GM23248 (cell line): Measurements from ENCODE around the gene KRT73. TPM values are rescaled to one million over a fixed set of nuclear protein-coding genes. Genes with fewer than 3 reads are reported as not detected.

Experiments
- DNase-seq: peaks from one replicate; pipeline ENCODE4 v3.0.0-alpha.2; 2015
- H2AFZ ChIP-seq: fragments of 200-600 bp; sonication (generic); 2 replicates; pipeline ENCODE4 v1.6.1; 2016; ENCODE audit warnings: antibody characterized with exemption
- H3F3A ChIP-seq: fragments of 200-600 bp; sonication (generic); 2 replicates; pipeline ENCODE4 v1.6.1; 2016; ENCODE audit warnings: mild to moderate bottlenecking, antibody characterized with exemption, mixed run types; ENCODE audit not compliant: insufficient read depth
- H3K27ac ChIP-seq: fragments of 200-600 bp; sonication (generic); 2 replicates; pipeline ENCODE4 v1.5.1; 2016; ENCODE audit warnings: mild to moderate bottlenecking
- H3K27me3 ChIP-seq: fragments of 200-600 bp; sonication (generic); replicated peaks from 2 replicates; pipeline ENCODE4 v1.6.1; 2016; ENCODE audit warnings: mild to moderate bottlenecking; ENCODE audit not compliant: insufficient read depth
- H3K36me3 ChIP-seq: fragments of 200-600 bp; sonication (generic); 2 replicates; pipeline ENCODE4 v1.6.1; 2016; ENCODE audit warnings: low read depth, mild to moderate bottlenecking
- H3K4me1 ChIP-seq: fragments of 200-600 bp; sonication (generic); 2 replicates; pipeline ENCODE4 v1.6.1; 2016; ENCODE audit warnings: mild to moderate bottlenecking; ENCODE audit not compliant: insufficient read depth
- H3K4me2 ChIP-seq: fragments of 200-600 bp; sonication (generic); one replicate; pipeline ENCODE4 v1.6.1; 2016; ENCODE audit warnings: mild to moderate bottlenecking; ENCODE audit not compliant: unreplicated experiment
- H3K4me3 ChIP-seq: fragments of 200-600 bp; sonication (generic); 2 replicates; pipeline ENCODE4 v1.5.1; 2016; ENCODE audit warnings: mild to moderate bottlenecking
- H3K79me2 ChIP-seq: fragments of 200-600 bp; sonication (generic); 2 replicates; pipeline ENCODE4 v1.6.1; 2016; ENCODE audit warnings: mild to moderate bottlenecking; ENCODE audit not compliant: insufficient read depth
- H3K9ac ChIP-seq: fragments of 200-600 bp; sonication (generic); 2 replicates; pipeline ENCODE4 v1.6.1; 2016; ENCODE audit warnings: mild to moderate bottlenecking
- H3K9me2 ChIP-seq: fragments of 200-600 bp; sonication (generic); 2 replicates; pipeline ENCODE4 v1.6.1; 2016; ENCODE audit warnings: mixed run types, mild to moderate bottlenecking, moderate library complexity; ENCODE audit not compliant: insufficient read depth
- H3K9me3 ChIP-seq: fragments of 200-600 bp; sonication (generic); one replicate; pipeline ENCODE4 v1.6.1; 2017; ENCODE audit warnings: low read depth
- H4K20me1 ChIP-seq: fragments of 200-600 bp; sonication (generic); 2 replicates; pipeline ENCODE4 v1.6.0; 2016; ENCODE audit not compliant: insufficient read depth
- EZH2 ChIP-seq: fragments of 200-600 bp; sonication (generic); IDR thresholded peaks from 2 replicates; pipeline ENCODE4 v1.6.1; 2018; ENCODE audit warnings: antibody characterized with exemption, mild to moderate bottlenecking; ENCODE audit not compliant: insufficient read depth, poor library complexity, severe bottlenecking
- EZH2phosphoT487 ChIP-seq: fragments of 200-600 bp; sonication (generic); IDR thresholded peaks from 2 replicates; pipeline ENCODE4 v1.6.1; 2018; ENCODE audit warnings: antibody characterized with exemption, moderate library complexity, mild to moderate bottlenecking, low read depth; ENCODE audit not compliant: insufficient read depth
- WGBS, 2 experiments: methylation state at CpG; one replicate each; pipeline ENCODE4 v1.1.6; 2015 to 2017; ENCODE audit warnings: low lambda C conversion rate in 2 of 2, low coverage in 1 of 2; ENCODE audit errors: missing lambda C conversion rate in 2 of 2; 5-methylcytosine and 5-hydroxymethylcytosine counted together
- in situ Hi-C: fragments of 300-500 bp; cut with MboI; formaldehyde crosslinking; loops from 2 replicates; pipeline ENCODE4 v1.15.0; 2020
- polyA plus RNA-seq: library from polyadenylated mRNA; unstranded; fragments of >200 nt; fragmentation: Nextera tagmentation; extraction: Ambion mirVana; gene quantifications from 2 replicates; pipeline ENCODE4 v1.2.1, GENCODE V29; 2016
- total RNA-seq: library from RNA; depleted of rRNA; stranded (reverse); fragments of >200 nt; shearing (Covaris generic); gene quantifications from 2 replicates; pipeline ENCODE4 v1.2.3, GENCODE V29; 2014

Gene KRT73
- total and polyA plus RNA-seq, 2 experiments from 2014 or later, result not detected

GRCh38 chr12:52575256-52575655 is 43.1 kb downstream of the KRT73 start:
- H3K79me2 ChIP-seq, result no peaks in the 10 kb centered on the region
- peaks cover 45% of the 10 kb centered on the region for H3K27me3 ChIP-seq
- no peaks in the 10 kb centered on the region for H4K20me1 ChIP-seq
- no peaks in the 10 kb centered on the region for H3F3A ChIP-seq
- WGBS, 2 experiments, result 72 to 77% methylated on average over 9 of the region's 9 CpGs
- in situ Hi-C loops, result no loop called here
- no peaks in the 10 kb centered on the region for H3K9me3 ChIP-seq
- no peaks in the 10 kb centered on the region for H3K36me3 ChIP-seq
- H3K27ac ChIP-seq, result no peak overlapping the region
- H3K9ac ChIP-seq, result no peak overlapping the region
- no peaks in the 10 kb centered on the region for H3K9me2 ChIP-seq
- no peak overlapping the region for H2AFZ ChIP-seq
- no peak overlapping the region for H3K4me3 ChIP-seq
- no peaks in the 10 kb centered on the region for H3K4me1 ChIP-seq
- H3K4me2 ChIP-seq, result no peak overlapping the region
- no peak for DNase-seq
- no peak for TF ChIP-seq EZH2
- TF ChIP-seq EZH2phosphoT487, result no peak

GRCh38 chr12:52573743-52574142 is 44.6 kb downstream of the KRT73 start, which contains the start of gene KRT74:
Gene KRT74 (minus strand): TSS chr12:52573843. CDS start chr12:52573777, 66 bp downstream.
- Histone ChIP-seq H3K9me3 (no peaks in the 10 kb centered on the region), H3K4me2 (no peak within 1 kb of the TSS), H3K27ac (no peak within 1 kb of the TSS), H2AFZ (no peak within 1 kb of the TSS), H3F3A (no peaks in the 10 kb centered on the region), H3K79me2 (no peaks in the 10 kb centered on the region), H3K4me3 (no peak within 1 kb of the TSS), H3K36me3 (no peaks in the 10 kb centered on the region), H3K27me3 (peaks cover 55% of the 10 kb centered on the region), H4K20me1 (no peaks in the 10 kb centered on the region), H3K4me1 (no peaks in the 10 kb centered on the region), H3K9me2 (no peaks in the 10 kb centered on the region), H3K9ac (no peak within 1 kb of the TSS)
- WGBS, 2 experiments, result 51 to 59% methylated on average over 3 of the region's 3 CpGs
- TF ChIP-seq EZH2 (no peak), EZH2phosphoT487 (no peak)
- DNase-seq, result no peak
- in situ Hi-C loops, result no loop called here

- 78 to 81% methylated on average over 15 of the region's 15 CpGs for WGBS, 2 experiments
- no peaks in the 10 kb centered on the region for H3F3A ChIP-seq
- H3K36me3 ChIP-seq, result no peaks in the 10 kb centered on the region
- H3K4me2 ChIP-seq, result no peak overlapping the region
- no peaks in the 10 kb centered on the region for H4K20me1 ChIP-seq
- in situ Hi-C loops, result no loop called here
- no peak overlapping the region for H3K27ac ChIP-seq
- no peaks in the 10 kb centered on the region for H3K4me1 ChIP-seq
- no peaks in the 10 kb centered on the region for H3K9me2 ChIP-seq
- H3K9me3 ChIP-seq, result no peaks in the 10 kb centered on the region
- no peak for DNase-seq
- no peak overlapping the region for H3K4me3 ChIP-seq
- TF ChIP-seq EZH2 (no peak), EZH2phosphoT487 (no peak)
- no peak overlapping the region for H3K9ac ChIP-seq
- no peaks in the 10 kb centered on the region for H3K79me2 ChIP-seq
- no peak overlapping the region for H2AFZ ChIP-seq
- peaks cover 57% of the 10 kb centered on the region for H3K27me3 ChIP-seq
Measured at GRCh38 chr12:52573306-52573705, 45.1 kb downstream of the KRT73 start.

DNA sequence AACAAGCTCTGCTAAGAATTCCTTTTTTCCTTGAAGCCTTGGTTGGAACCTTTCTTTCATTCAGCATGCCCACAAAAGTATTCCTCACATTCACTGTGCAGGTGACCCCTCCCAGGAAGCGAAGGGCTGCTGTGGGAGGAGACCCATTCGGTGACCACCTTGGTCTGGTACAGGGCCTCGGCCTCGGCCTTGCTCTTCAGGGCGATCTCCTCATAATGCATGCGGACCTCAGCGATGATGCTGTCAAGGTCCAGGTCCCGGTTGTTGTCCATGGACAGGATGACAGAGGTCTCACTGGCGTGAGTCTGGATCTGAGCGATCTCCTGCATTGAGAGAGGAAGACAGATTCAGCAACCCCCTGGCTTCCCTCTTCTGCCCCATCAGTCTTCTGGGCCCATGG is 47.8 kb downstream of the KRT73 start:
- in situ Hi-C loops, result no loop called here
- H3F3A ChIP-seq, result no peaks in the 10 kb centered on the region
- WGBS, 2 experiments, result 73 to 79% methylated on average over 10 of the region's 10 CpGs

GRCh38 chr12:52568111-52568510 is 50.2 kb downstream of the KRT73 start:
- no peak overlapping the region for H3K27ac ChIP-seq
- H3K36me3 ChIP-seq, result no peaks in the 10 kb centered on the region
- WGBS, 2 experiments, result 74 to 76% methylated on average over 12 of the region's 12 CpGs
- TF ChIP-seq EZH2, result no peak
- TF ChIP-seq EZH2phosphoT487, result no peak
- H3K79me2 ChIP-seq, result no peaks in the 10 kb centered on the region
- no peaks in the 10 kb centered on the region for H3K9me2 ChIP-seq
- no peaks in the 10 kb centered on the region for H3F3A ChIP-seq
- H2AFZ ChIP-seq, result no peak overlapping the region
- H3K9me3 ChIP-seq, result no peaks in the 10 kb centered on the region
- no peak overlapping the region for H3K4me2 ChIP-seq
- in situ Hi-C loops, result no loop called here
- no peak overlapping the region for H3K9ac ChIP-seq
- H3K4me3 ChIP-seq, result no peak overlapping the region
- peaks cover 76% of the 10 kb centered on the region for H3K27me3 ChIP-seq
- H4K20me1 ChIP-seq, result no peaks in the 10 kb centered on the region
- no peak for DNase-seq
- H3K4me1 ChIP-seq, result no peaks in the 10 kb centered on the region

More for the DNA sequence above, 47.8 kb downstream of the KRT73 start:
- H3K4me1 ChIP-seq, result no peaks in the 10 kb centered on the region
- no peaks in the 10 kb centered on the region for H3K36me3 ChIP-seq
- no peak for TF ChIP-seq EZH2
- TF ChIP-seq EZH2phosphoT487, result no peak
- no peak overlapping the region for H3K27ac ChIP-seq
- no peaks in the 10 kb centered on the region for H3K79me2 ChIP-seq
- H3K9me2 ChIP-seq, result no peaks in the 10 kb centered on the region
- no peak overlapping the region for H3K4me3 ChIP-seq
- H3K27me3 ChIP-seq, result peaks cover 62% of the 10 kb centered on the region
- no peak overlapping the region for H3K4me2 ChIP-seq
- H2AFZ ChIP-seq, result no peak overlapping the region
- no peaks in the 10 kb centered on the region for H4K20me1 ChIP-seq
- H3K9ac ChIP-seq, result no peak overlapping the region
- H3K9me3 ChIP-seq, result no peaks in the 10 kb centered on the region
- no peak for DNase-seq
